Stimulated activated naive CD4-positive, alpha-beta T cell (primary cell): ENCODE measurements around the gene ARMC3.

Experiments
- DNase-seq, 6 experiments: peaks; one replicate each; lab custom pipeline; 2025; lab: John Stamatoyannopoulos, UW

Gene ARMC3

GRCh38 chr10:23078114-23078513, 150.3 kb downstream of the ARMC3 start:
- no peak for DNase-seq

GRCh38 chr10:23079700-23080099, 151.8 kb downstream of the ARMC3 start:
- DNase-seq: no peak

- no peak for DNase-seq
Observed at GRCh38 chr10:23080262-23080661, 152.4 kb downstream of the ARMC3 start.

DNA sequence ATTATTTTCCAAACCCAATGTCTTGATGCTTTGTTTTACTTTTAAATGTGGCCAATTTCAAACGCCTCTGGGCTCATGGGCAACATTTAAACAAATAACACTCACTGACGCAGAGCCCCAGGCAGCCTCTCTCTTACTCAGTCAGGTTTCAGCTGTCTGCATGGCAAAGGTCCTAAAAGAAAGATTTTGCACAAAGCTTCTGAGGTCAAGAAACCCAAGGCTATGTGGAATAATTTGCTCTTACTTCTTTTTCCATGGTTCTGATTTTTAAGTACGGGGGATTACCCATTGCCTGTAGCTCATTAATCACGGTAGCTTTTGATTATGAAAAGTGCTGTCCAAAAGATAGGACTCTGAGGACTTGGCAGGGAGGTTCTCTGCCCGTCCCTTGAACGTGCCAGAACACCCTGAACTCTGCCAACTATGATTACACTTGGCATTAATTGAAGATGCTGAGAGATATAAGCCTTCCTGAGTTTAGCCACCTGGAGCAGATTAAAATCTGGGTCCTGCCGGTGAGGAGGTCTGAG, 153.4 kb downstream of the ARMC3 start:
- no peak for DNase-seq

- no peak for DNase-seq
Observed at GRCh38 chr10:23081891-23082290, 154.0 kb downstream of the ARMC3 start.
